DND-41 (cell line): ENCODE results near the gene ACP5.
"Not testable (repeated sequence)": the region's sequence is repeated elsewhere in the genome, so short reads cannot be mapped to it uniquely, and the experiment has no call there.

Source experiments
- EZH2 ChIP-seq: IDR thresholded peaks from 3 replicates; pipeline ENCODE4 v1.6.1; 2012; ENCODE audit warnings: borderline replicate concordance, low read depth, mild to moderate bottlenecking, moderate library complexity, low read length, inconsistent platforms; ENCODE audit not compliant: severe bottlenecking
- TF ChIP-seq, protein P1 (sequence below): IDR thresholded peaks from 2 replicates; pipeline ENCODE4 v1.5.1; 2012; ENCODE audit warnings: borderline replicate concordance, low read length, moderate library complexity, mild to moderate bottlenecking; ENCODE audit not compliant: poor library complexity, severe bottlenecking; ENCODE audit errors: extremely low read depth

DNA sequence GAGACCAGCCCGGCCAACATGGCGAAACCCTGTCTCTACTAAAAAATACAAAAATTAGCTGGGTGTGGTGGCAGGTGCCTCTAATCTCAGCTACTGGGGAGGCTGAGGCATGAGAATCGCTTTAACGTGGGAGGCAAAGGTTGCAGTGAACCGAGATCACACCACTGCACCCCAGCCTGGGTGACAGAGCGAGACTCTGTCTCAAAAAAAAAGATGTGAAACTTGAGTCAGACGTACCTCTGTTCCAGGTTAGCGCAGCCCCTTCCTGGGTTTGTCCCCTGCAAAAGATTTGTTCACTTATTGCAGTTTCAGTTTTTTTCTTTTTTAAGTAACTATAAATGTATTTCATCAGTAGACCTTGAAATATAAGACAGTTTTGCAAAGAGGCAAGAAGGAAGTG lies 22.3 kb upstream of the ACP5 start:
- TF ChIP-seq, protein P1, sequence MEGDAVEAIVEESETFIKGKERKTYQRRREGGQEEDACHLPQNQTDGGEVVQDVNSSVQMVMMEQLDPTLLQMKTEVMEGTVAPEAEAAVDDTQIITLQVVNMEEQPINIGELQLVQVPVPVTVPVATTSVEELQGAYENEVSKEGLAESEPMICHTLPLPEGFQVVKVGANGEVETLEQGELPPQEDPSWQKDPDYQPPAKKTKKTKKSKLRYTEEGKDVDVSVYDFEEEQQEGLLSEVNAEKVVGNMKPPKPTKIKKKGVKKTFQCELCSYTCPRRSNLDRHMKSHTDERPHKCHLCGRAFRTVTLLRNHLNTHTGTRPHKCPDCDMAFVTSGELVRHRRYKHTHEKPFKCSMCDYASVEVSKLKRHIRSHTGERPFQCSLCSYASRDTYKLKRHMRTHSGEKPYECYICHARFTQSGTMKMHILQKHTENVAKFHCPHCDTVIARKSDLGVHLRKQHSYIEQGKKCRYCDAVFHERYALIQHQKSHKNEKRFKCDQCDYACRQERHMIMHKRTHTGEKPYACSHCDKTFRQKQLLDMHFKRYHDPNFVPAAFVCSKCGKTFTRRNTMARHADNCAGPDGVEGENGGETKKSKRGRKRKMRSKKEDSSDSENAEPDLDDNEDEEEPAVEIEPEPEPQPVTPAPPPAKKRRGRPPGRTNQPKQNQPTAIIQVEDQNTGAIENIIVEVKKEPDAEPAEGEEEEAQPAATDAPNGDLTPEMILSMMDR: not testable (repeated sequence)
- not testable (repeated sequence) for TF ChIP-seq EZH2
